Lung (tissue), 16 donors: Measurements from ENCODE around the gene CSNK1A1L. TPM values are rescaled to one million over a fixed set of nuclear protein-coding genes. Genes with fewer than 3 reads are reported as not detected.

Experiments
- ATAC-seq: fragments of 200-7000 bp; cut with Tn5 transposase; one replicate; pipeline ENCODE4 v1.9.1; 2020; ENCODE audit warnings: moderate number of reproducible peaks; ENCODE audit not compliant: insufficient read depth, low FRiP score
- DNase-seq, 3 donors: peaks; one replicate each; pipeline ENCODE4 v3.0.0-alpha.2; 2013 to 2017
- H3K27ac ChIP-seq, 2 donors: one replicate each; pipeline ENCODE4 v1.5.1; 2013; ENCODE audit warnings: mild to moderate bottlenecking in 2 of 2, moderate library complexity in 2 of 2, control low read depth in 1 of 2, inconsistent platforms in 1 of 2, low read depth in 1 of 2, low read length in 1 of 2
- H3K27me3 ChIP-seq, 3 donors: one replicate each; pipeline ENCODE4 v1.5.1; 2013; ENCODE audit warnings: low read length in 2 of 3; ENCODE audit not compliant: control insufficient read depth in 3 of 3, insufficient read depth in 3 of 3
- H3K36me3 ChIP-seq, 4 donors: one replicate each; pipeline ENCODE4 v1.5.1; 2013; ENCODE audit warnings: low read length in 4 of 4, mild to moderate bottlenecking in 1 of 4, moderate library complexity in 1 of 4; ENCODE audit not compliant: control insufficient read depth in 4 of 4, insufficient read depth in 4 of 4
- H3K4me1 ChIP-seq, 5 donors: one replicate each; pipeline ENCODE4 v1.5.1; 2013; ENCODE audit warnings: low read length in 5 of 5, mild to moderate bottlenecking in 2 of 5, moderate library complexity in 1 of 5; ENCODE audit not compliant: control insufficient read depth in 5 of 5, insufficient read depth in 5 of 5
- H3K4me3 ChIP-seq: one replicate; pipeline ENCODE4 v1.5.1; 2013; ENCODE audit warnings: mild to moderate bottlenecking, control low read depth, moderate library complexity
- H3K9ac ChIP-seq, 2 donors: one replicate each; pipeline ENCODE4 v1.5.1; 2013; ENCODE audit warnings: low read length in 2 of 2, control low read depth in 1 of 2; ENCODE audit not compliant: insufficient read depth in 1 of 2
- H3K9me3 ChIP-seq, 4 donors: one replicate each; pipeline ENCODE4 v1.5.1; 2013; ENCODE audit warnings: low read length in 3 of 4, mild to moderate bottlenecking in 1 of 4, moderate library complexity in 1 of 4; ENCODE audit not compliant: control insufficient read depth in 4 of 4, insufficient read depth in 3 of 4
- WGBS, 2 donors: extraction: QIAGEN DNeasy Blood & Tissue Kit; methylation state at CpG; one replicate each; pipeline ENCODE4 v1.1.7; 2013; 5-methylcytosine and 5-hydroxymethylcytosine counted together
- long read RNA-seq, 5 donors: transcript quantifications; one replicate each; lab custom pipeline, GENCODE V29; 2026
- polyA plus RNA-seq, 2 donors: library from polyadenylated mRNA; stranded (reverse); fragments of 200-250 nt; gene quantifications; one replicate each; pipeline ENCODE4 v1.2.1, GENCODE V29; 2013
- total RNA-seq, 2 donors: library from RNA; depleted of rRNA in 1 of 2; stranded (reverse); fragments of >200 nt in 1 of 2; gene quantifications; one replicate each; pipeline ENCODE4 v1.2.1, GENCODE V29; 2014 to 2021
- TF ChIP-seq, protein P1 (sequence below): IDR thresholded peaks from 2 replicates; pipeline ENCODE4 v1.5.1; 2012; ENCODE audit warnings: mild to moderate bottlenecking; ENCODE audit errors: control extremely low read depth, extremely low read depth
- donor health status: control.
- donor health status: control.
- donor health status: Bipolar disorder and iron deficiency.
- donor health status: healthy.
- donor health status: DM: yes; HTN: yes; CAD: no.

CSNK1A1L gene
- total RNA-seq (not detected), polyA plus RNA-seq (not detected)
- long read RNA-seq, donor 1: 0 reads
- long read RNA-seq, donor 2: 0 reads
- long read RNA-seq, donor 3: 0 reads
- long read RNA-seq, donor 4: 0 reads
- long read RNA-seq, donor 5, partial matches to known transcripts: 0 of 1 reads
- long read RNA-seq, donor 5, other reads (novel, unspliced or antisense): 0 of 1 reads

DNA sequence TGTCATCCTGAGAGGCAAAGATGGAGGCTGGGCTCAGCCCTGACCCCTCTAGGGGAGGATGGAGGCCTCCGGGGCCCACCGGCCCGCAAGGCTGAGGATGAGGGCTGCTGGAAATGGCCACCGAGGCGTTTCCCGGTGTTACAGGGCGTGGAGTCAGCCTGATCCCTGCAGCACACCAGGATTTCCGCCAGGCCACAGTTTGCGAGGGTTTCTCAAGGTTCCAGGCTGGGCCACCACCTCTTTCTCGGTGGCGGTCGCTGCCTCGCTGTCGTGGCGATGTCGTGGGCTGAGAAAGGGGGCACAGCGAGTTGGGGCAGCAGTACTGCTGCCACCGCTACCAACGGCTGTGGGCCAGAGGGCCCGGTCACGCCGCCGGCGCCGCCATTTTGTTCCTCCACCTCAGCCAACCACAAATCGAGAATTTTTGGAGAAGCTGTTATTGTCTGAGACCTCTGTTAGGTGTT, at the start of gene CSNK1A1L:
CSNK1A1L (minus strand) TSS at position 414 of the 464 bp plus-strand sequence; CDS start at position 6, 408 bp downstream.
- no peak within 1 kb of the TSS for H3K4me3 ChIP-seq
- 89 to 95% methylated on average over 26 of the region's 26 CpGs for WGBS, 2 donors
- no peak within 1 kb of the TSS for H3K27ac ChIP-seq
- no peaks in the 10 kb centered on the region for H3K27me3 ChIP-seq
- DNase-seq (no peak), ATAC-seq (no peak)
- H3K9ac ChIP-seq: no peak within 1 kb of the TSS
- TF ChIP-seq, protein P1, sequence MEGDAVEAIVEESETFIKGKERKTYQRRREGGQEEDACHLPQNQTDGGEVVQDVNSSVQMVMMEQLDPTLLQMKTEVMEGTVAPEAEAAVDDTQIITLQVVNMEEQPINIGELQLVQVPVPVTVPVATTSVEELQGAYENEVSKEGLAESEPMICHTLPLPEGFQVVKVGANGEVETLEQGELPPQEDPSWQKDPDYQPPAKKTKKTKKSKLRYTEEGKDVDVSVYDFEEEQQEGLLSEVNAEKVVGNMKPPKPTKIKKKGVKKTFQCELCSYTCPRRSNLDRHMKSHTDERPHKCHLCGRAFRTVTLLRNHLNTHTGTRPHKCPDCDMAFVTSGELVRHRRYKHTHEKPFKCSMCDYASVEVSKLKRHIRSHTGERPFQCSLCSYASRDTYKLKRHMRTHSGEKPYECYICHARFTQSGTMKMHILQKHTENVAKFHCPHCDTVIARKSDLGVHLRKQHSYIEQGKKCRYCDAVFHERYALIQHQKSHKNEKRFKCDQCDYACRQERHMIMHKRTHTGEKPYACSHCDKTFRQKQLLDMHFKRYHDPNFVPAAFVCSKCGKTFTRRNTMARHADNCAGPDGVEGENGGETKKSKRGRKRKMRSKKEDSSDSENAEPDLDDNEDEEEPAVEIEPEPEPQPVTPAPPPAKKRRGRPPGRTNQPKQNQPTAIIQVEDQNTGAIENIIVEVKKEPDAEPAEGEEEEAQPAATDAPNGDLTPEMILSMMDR: no peak
- peaks cover 0 to 17% (median 0%) of the 10 kb centered on the region in 5 donors for H3K4me1 ChIP-seq
- H3K36me3 ChIP-seq: no peaks in the 10 kb centered on the region
- H3K9me3 ChIP-seq: no peaks in the 10 kb centered on the region

DNA sequence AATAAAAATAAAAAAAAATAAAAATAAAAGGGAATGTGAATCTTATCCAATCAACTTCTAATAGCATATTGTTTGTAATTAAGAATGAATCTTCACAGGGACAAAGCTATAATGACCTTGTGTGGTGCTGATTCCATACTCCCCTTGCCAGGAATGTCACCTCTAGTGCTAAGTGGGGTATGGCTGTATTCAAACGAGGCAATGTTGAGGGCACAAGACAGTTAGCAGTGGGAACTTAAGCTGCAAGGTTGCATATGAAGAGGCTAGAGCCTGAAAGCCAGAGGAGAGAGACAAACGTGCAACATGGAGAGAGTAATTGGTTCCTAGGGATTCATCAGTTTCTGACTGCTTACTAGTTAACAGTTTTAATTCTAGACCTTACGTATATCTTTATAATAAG, 43.9 kb upstream of the CSNK1A1L start:
- H3K4me1 ChIP-seq: peaks cover 0 to 13% (median 3%) of the 10 kb centered on the region in 5 donors
- WGBS, 2 donors: 54 to 60% methylated on average over 3 of the region's 3 CpGs
- no peaks in the 10 kb centered on the region for H3K36me3 ChIP-seq
- H3K9me3 ChIP-seq: peaks cover 0 to 2% (median 0%) of the 10 kb centered on the region in 4 donors
- H3K27ac ChIP-seq: no peak overlapping the region
- TF ChIP-seq, protein P1: no peak
- ATAC-seq (no peak), DNase-seq (no peak)
- H3K4me3 ChIP-seq: no peak overlapping the region
- no peaks in the 10 kb centered on the region for H3K27me3 ChIP-seq
- H3K9ac ChIP-seq: peak overlapping the region in 1 of 2 donors; percentile 19

DNA sequence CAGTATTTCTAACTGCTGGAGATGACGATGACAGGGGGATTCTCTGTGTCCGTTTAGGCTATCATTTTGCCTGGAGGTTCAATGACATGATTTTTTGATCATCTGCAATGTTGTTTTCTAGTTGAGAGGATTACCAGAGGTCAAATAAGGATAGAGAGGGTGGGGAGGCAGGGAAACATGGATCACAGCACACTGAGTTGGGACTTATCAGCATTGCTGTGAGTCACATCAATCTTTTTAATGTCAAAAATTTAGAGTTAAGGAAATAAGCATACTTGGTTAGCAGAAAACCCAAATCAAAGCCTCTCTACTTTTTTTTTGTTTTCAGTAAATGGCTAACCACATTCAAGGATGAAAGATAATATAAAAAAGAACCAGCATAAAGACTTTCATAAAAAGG, 43.0 kb upstream of the CSNK1A1L start:
- TF ChIP-seq, protein P1: no peak
- Histone ChIP-seq H3K9me3 (peaks cover 0 to 2% (median 0%) of the 10 kb centered on the region in 4 donors), H3K4me3 (no peak overlapping the region), H3K27ac (no peak overlapping the region), H3K36me3 (no peaks in the 10 kb centered on the region), H3K27me3 (no peaks in the 10 kb centered on the region), H3K9ac (no peak overlapping the region), H3K4me1 (peaks cover 0 to 20% (median 5%) of the 10 kb centered on the region in 5 donors)
- 85% methylated on average over 2 of the region's 2 CpGs for WGBS, 2 donors
- ATAC-seq (no peak), DNase-seq (no peak)

DNA sequence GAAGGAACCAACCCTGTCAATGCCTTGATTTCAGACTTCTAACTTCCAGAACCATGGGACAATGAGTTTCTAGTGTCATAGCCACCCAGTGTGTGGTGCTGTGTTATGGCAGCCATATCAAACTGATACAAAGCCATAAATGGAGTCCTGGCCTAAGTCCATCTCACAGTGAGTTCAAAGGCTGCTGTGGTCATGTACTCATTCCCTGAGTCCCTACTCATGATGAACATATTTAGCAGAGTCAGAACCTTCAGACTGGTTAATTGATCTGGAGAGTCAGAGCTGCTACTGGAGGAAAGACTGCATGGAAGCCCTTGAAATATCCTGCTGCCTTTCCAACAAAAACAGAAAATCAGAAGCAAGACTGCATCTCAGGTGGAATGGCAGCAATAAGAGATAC, 39.2 kb upstream of the CSNK1A1L start:
- Histone ChIP-seq H3K36me3 (no peaks in the 10 kb centered on the region), H3K4me1 (peaks cover 0 to 27% (median 7%) of the 10 kb centered on the region in 5 donors), H3K4me3 (no peak overlapping the region), H3K27ac (no peak overlapping the region), H3K9me3 (peaks cover 0 to 2% (median 0%) of the 10 kb centered on the region in 4 donors), H3K9ac (no peak overlapping the region), H3K27me3 (no peaks in the 10 kb centered on the region)
- peak in 1 of 3 donors; percentile 45 for DNase-seq
- TF ChIP-seq, protein P1: no peak
- no peak for ATAC-seq
